ENCODE measurements around the gene MOK.

- TF ChIP-seq TAF1 (IDR thresholded peaks at IDR 0.05; ENCODE audit: low read depth, low read length) = no peak
- TF ChIP-seq POLR2AphosphoS5 (IDR thresholded peaks at IDR 0.05; ENCODE audit: low read depth, low read length) = no peak
- TF ChIP-seq POLR2A (IDR thresholded peaks at IDR 0.05; ENCODE audit: low read depth, low read length) = no peak
These were observed 46.1 kb upstream of the MOK start for GRCh38 chr14:102351023-102351422.

Data from GM12891 (cell line).